Stimulated activated memory B cell treated with anti-CD40 and anti-IgM and Interleukin-4, amounts not matched to agents 10 μg/mL and 1 μg/mL and 100 μg/mL, for 72 hours (primary cell): Measurements from ENCODE around the gene TP73.
"Not testable (repeated sequence)": the region's sequence is repeated elsewhere in the genome, so short reads cannot be mapped to it uniquely, and the experiment has no call there.

Experiments
- ATAC-seq: fragments of 150-1000 bp; cut with Tn5 transposase; 2 replicates; pipeline ENCODE4 v1.10.0; 2021
- H3K27ac Mint-ChIP-seq: one replicate; pipeline ENCODE4 v1.8.0; 2022; ENCODE audit warnings: mild to moderate bottlenecking, mixed read lengths
- H3K27me3 Mint-ChIP-seq: one replicate; pipeline ENCODE4 v1.8.0; 2022; ENCODE audit warnings: mixed read lengths
- H3K36me3 Mint-ChIP-seq: one replicate; pipeline ENCODE4 v1.8.0; 2022; ENCODE audit warnings: mixed read lengths
- H3K4me1 Mint-ChIP-seq: one replicate; pipeline ENCODE4 v1.8.0; 2022; ENCODE audit warnings: mixed read lengths
- H3K4me3 Mint-ChIP-seq: one replicate; pipeline ENCODE4 v1.8.0; 2022; ENCODE audit warnings: mild to moderate bottlenecking, moderate library complexity, mixed read lengths
- H3K9me3 Mint-ChIP-seq: one replicate; pipeline ENCODE4 v1.8.0; 2022; ENCODE audit warnings: mixed read lengths

The TP73 gene

DNA sequence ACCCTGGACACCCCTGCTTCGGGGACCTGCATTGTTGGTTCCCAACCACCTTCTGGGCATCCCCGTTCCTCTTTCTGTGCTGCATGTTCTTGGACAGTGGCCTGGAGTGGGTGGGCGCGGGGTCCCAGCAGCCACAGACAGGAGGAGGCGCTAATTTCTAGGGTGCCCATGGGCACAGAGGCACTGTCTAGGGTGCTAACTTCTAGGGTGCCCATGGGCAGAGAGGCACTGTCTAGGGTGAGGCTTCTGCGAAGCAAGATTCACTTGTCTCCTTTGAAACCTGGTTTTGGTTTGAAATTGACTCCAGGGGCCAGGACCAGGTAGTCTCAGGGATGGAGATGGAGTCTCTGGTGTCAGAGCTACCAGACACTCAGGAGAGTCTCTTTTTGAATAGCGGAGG, 40.2 kb upstream of the TP73 start:
- Mint-ChIP-seq H3K27me3 (peaks cover 70% of the 10 kb centered on the region), H3K4me1 (peaks cover 14% of the 10 kb centered on the region), H3K4me3 (peak overlapping the region; percentile 73), H3K9me3 (no peaks in the 10 kb centered on the region), H3K27ac (no peak overlapping the region), H3K36me3 (no peaks in the 10 kb centered on the region)
- no peak for ATAC-seq

DNA sequence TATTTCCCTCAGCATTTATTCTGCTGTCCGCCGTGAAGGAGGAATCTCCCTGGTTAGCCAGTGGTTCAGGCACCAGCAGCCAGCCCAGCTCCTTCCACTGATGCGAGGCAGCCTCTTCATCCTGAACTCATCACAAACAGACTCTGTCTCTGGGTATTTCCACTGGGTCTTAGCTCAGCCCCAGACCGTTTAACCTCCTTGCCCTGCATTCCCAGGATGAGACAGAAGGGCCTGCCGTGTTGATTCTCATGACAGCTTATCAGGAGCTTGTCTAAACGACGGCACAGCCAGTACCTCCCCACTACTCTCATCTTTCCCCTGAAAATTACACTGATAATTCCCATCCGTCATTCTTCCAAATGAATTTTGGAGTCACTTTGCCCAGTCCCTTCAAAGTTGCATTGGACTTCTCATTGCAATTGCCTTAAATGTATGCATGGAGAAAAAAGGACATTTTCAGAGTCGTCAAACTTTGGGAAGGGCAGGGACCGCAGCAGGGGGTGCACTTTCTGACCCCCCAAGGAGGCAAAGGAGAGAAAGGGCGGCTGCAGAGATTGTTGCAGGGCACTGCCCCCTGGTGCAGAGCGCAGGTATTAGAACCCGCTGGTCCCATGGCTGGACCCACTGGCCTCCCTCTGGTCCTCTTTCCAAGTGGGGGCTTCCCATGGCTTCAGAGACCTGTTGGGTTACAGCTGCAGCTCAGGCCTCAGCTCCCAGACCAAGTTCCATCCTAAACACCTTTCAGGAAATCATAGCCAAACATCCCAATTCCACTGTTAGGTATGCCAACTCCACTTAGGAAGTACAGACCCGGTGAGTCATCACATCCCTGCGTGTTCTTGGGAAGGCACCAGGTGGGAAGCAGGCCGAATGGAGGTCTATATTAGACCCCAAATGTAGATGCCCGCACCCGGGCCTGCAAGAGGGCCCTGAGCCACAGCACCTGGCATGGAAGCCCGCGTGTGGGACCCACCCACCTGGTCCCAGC, 37.3 kb upstream of the TP73 start:
- H3K36me3 Mint-ChIP-seq, result no peaks in the 10 kb centered on the region
- peaks cover 56% of the 10 kb centered on the region for H3K27me3 Mint-ChIP-seq
- no peak overlapping the region for H3K27ac Mint-ChIP-seq
- no peak for ATAC-seq
- H3K4me3 Mint-ChIP-seq, result no peak overlapping the region
- H3K9me3 Mint-ChIP-seq, result no peaks in the 10 kb centered on the region
- H3K4me1 Mint-ChIP-seq, result peaks cover 22% of the 10 kb centered on the region

DNA sequence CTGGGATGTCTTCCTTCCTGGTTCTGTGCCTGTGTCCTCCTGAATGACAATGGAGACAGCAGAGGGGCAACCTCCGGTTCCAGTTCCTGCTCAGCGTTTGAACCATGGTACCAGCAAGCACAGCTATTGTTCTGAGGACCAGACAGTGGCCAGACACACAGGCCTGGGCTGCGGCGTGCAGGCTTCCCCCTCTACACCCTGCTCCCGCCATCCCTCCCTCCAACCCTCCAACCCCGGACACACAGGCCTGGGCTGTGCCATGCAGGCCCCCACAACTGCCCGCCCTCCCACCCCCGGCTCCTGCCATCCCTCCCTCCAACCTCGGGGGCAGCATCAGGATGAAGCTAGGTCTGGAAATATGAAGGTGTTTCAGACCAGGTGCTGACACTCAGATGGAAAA, 35.5 kb upstream of the TP73 start:
- Mint-ChIP-seq H3K4me3 (no peak overlapping the region), H3K9me3 (no peaks in the 10 kb centered on the region), H3K27ac (no peak overlapping the region), H3K4me1 (peaks cover 25% of the 10 kb centered on the region), H3K36me3 (no peaks in the 10 kb centered on the region), H3K27me3 (peaks cover 41% of the 10 kb centered on the region)
- ATAC-seq, result no peak

DNA sequence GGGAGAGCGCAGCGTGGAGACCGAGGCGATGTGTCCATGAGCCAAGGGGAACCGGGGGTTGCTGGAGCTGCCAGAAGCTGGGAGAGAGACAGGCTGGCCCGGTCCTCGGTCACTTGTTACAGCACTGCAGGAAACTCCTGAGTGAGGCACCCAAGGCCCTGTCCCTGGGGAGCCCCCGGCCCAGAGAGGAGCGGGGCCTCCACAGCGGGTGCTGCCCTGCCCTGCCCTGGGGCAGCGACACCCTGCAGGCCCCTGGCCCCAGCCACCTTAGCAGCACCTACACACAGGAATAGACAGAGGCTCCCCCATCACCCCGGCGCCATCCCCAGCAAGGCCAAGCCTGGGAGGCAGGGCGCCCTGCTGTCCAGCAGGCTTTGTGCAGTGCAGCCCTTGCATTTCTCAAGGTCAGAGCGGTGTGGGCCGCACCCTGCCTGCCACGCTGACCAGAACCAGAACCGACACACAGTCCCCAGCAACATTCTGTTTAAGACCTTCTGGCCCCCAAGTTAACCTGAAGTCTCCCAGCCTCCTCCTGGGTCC, 34.4 kb upstream of the TP73 start:
- no peak overlapping the region for H3K4me3 Mint-ChIP-seq
- peaks cover 25% of the 10 kb centered on the region for H3K4me1 Mint-ChIP-seq
- no peak overlapping the region for H3K27ac Mint-ChIP-seq
- H3K27me3 Mint-ChIP-seq, result peaks cover 34% of the 10 kb centered on the region
- H3K36me3 Mint-ChIP-seq, result no peaks in the 10 kb centered on the region
- no peaks in the 10 kb centered on the region for H3K9me3 Mint-ChIP-seq
- ATAC-seq, result no peak

DNA sequence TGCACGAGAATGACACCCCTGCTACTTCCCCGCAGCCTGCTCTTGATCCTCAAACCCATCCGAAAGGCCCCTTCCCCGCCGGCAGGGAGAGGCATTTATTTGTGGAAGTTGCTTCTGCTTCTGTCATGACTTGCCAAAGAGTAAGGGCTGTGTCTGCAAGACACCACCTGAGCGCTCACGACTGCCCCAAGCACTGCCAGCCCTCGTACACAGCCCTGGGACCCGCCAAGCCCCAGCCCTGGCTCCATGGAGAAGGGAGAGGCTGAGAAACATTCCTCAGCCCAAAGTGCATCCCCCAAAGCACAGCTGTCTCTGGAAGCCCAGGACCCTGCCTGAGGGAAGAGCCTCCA, 33.8 kb upstream of the TP73 start:
- no peak for ATAC-seq
- no peak overlapping the region for H3K4me3 Mint-ChIP-seq
- peaks cover 31% of the 10 kb centered on the region for H3K4me1 Mint-ChIP-seq
- H3K9me3 Mint-ChIP-seq, result no peaks in the 10 kb centered on the region
- peaks cover 28% of the 10 kb centered on the region for H3K27me3 Mint-ChIP-seq
- H3K27ac Mint-ChIP-seq, result no peak overlapping the region
- no peaks in the 10 kb centered on the region for H3K36me3 Mint-ChIP-seq

DNA sequence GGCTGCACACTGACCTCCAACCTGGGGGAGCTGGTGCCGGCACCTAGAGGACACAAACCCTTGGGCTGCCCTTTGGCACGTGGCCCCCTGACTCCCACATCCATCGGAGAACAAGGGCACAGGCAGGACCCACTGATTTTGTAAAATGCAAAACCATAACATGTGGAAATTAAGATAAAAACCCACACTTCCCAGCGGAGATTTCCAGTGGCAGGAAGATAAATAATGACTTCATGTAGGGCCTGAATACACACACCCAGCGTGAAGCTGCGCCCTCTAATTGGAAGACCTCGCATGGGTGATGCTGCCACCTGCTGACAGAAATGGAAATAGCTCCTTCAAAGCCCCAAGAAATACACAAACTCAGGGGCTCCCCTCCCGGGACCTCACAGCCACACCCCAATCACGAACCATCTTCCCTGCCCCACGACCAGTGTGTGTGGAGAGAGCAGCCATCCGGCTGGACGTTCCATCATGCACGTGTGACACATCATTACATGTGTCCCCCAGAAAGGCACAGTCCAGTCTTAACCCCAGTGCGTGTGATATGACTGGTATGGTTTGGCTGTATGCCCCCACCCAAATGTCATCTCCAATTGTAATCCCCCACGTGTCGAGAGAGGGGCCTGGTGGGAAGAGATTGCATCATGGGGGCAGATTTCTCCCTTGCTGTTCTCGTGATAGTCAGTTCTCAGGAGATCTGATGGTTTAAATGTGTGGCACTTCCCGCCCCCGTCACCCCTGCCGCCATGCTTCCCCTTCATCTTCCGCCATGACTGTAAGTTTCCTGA, 33.2 kb upstream of the TP73 start:
- no peak overlapping the region for H3K27ac Mint-ChIP-seq
- H3K4me1 Mint-ChIP-seq, result peaks cover 37% of the 10 kb centered on the region
- H3K9me3 Mint-ChIP-seq, result no peaks in the 10 kb centered on the region
- H3K4me3 Mint-ChIP-seq, result no peak overlapping the region
- no peaks in the 10 kb centered on the region for H3K36me3 Mint-ChIP-seq
- H3K27me3 Mint-ChIP-seq, result peaks cover 22% of the 10 kb centered on the region
- peak; percentile 83 for ATAC-seq

DNA sequence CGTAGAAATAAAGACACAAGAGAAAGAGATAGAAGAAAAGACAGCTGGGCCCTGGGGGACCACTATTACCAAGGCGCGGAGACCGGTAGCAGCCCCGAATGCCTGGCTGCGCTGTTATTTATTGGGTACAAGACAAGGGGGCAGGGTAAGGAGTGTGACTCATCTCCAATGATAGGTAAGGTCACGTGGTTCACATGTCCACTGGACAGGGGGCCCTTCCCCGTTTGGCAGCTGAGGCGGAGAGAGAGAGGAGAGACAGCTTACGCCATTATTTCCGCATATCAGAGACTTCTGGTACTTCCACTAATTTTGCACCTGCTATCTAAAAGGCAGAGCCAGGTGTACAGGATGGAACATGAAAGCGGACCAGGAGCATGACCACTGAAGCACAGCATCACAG, 31.6 kb upstream of the TP73 start:
- Mint-ChIP-seq H3K36me3 (no peaks in the 10 kb centered on the region), H3K27ac (no peak overlapping the region), H3K9me3 (no peaks in the 10 kb centered on the region), H3K4me3 (no peak overlapping the region), H3K27me3 (peaks cover 6% of the 10 kb centered on the region), H3K4me1 (peaks cover 46% of the 10 kb centered on the region)
- ATAC-seq, result no peak

DNA sequence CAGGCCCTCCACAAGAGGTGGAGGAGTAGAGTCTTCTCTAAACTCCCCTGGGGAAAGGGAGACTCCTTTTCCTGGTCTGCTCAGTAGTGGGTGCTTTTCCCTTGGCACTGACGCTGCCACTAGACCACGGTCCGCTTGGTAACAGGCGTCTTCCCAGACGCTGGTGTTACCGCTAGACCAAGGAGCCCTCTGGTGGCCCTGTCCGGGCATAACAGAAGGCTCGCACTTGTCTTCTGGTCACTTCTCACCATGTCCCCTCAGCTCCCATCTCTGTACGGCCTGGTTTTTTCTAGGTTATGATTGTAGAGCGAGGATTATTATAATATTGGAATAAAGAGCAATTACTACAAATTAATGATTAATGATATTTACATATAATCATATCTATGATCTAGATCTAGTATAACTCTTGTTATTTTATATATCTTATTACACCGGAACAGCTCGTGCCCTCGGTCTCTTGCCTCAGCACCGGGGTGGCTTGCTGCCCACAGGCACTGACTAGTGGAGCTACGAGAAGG, 31.1 kb upstream of the TP73 start:
- ATAC-seq, H3K4me3 Mint-ChIP-seq, H3K9me3 Mint-ChIP-seq, H3K27me3 Mint-ChIP-seq, H3K36me3 Mint-ChIP-seq, H3K27ac Mint-ChIP-seq: not testable (repeated sequence)
- H3K4me1 Mint-ChIP-seq, result peaks cover 51% of the 10 kb centered on the region

DNA sequence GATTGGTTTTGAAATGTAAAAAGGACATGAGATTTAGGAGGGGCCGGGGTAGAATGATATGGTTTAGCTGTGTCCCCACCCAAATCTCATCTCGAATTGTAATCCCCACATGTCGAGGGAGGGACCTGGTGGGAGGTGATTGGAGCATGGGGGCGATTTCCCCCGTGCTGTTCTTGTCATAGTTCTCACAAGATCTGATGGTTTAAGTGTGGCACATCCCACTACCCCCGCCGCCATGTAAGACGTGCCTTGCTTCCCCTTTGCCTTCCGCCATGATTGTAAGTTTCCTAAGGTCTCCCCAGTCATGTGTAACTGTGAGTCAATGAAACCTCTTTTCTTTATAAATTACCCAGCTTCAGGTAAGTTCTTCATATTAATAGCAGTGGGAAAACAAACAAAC, 30.2 kb upstream of the TP73 start:
- H3K4me1 Mint-ChIP-seq, result peaks cover 53% of the 10 kb centered on the region
- not testable (repeated sequence) for H3K4me3 Mint-ChIP-seq, H3K27me3 Mint-ChIP-seq, H3K36me3 Mint-ChIP-seq, H3K9me3 Mint-ChIP-seq, ATAC-seq, H3K27ac Mint-ChIP-seq

DNA sequence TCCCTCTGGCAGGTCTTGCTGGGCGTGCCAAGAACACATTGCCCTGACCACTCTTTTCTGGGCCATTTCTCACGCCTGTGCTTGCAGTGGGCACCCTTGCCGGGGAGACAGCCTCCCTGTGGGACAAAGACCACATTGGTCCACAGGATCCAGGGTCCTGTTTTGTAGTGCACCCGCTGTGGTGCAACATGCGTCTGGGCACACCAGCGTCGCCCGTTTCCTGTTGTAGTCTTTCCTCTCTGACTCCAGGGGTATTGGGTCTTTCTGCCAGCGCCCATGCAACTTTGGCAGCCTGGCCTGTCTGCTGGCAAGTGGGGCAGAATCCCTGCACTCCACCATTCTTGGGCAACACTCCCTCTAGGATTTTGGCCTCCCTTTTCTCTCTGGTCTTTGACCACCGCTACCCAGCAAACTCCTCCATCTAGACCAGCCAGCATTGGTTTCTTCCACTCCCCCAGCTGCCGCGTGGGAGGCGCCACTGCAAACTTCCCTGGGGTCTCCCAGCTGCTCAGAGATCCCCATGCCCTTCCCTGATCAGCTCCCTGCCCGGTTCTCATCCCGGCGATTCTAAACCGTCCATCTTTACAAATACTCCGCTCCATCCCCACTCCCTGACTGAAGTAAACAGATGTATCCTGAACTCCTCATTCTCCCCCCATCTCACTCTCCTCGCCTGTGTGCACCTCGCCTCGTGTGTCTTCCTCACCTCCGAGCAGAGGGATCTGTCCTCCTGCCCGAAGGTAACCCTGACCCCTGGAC, 28.7 kb upstream of the TP73 start:
- Mint-ChIP-seq H3K4me3 (peak overlapping the region; percentile 87), H3K4me1 (peaks cover 53% of the 10 kb centered on the region), H3K9me3 (no peaks in the 10 kb centered on the region), H3K36me3 (peaks cover 4% of the 10 kb centered on the region), H3K27me3 (no peaks in the 10 kb centered on the region), H3K27ac (peak overlapping the region; percentile 83)
- no peak for ATAC-seq

DNA sequence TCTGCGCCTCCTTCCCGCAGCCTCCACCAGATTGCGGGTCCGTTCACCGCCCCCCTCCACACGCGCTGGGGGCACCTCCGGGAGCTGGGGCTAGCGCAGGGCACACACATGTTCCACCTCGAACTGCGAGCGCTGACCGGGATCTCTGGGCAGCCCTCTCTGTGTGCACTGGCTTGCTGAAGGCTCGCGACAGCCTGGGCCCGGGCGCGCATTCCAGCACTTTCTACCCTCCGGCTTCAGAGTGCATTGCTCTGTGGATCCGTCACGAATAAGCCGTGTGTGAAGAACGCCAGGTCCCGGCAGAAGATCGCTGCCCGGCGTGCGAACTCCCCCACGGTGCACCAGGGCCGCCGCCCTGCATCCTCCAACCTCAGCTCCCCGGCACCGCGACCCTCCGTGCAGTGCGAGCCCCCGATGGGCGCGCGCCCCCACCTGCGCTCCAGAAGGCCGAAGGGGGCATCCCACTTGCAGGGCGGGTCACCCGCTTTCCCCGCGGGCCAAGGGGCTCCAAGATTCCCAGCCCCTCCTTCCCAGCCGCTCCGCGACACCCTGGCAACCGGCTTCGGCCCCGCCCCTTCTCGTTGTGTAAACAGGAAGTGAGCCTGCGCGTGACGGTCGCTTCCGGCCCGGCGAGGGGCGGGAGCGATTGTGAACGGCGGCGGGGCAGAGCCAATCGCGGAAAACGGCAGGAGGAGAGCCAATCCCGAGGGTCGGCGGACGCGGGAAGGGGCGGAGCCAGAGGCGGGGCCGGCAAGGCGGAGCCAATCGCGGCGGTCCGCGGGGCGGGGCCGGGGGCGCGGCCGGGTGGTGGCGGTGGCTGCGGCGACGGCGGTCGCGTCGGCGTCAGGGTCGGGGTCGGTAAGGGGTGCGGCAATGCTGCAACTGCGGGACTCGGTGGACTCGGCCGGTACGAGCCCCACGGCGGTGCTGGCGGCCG, 27.8 kb upstream of the TP73 start, which contains the start of gene TPRG1L:
TSS of gene TPRG1L (plus strand) at position 816 of the 937 bp plus-strand sequence. CDS start at position 874, 58 bp downstream.
- no peaks in the 10 kb centered on the region for H3K27me3 Mint-ChIP-seq
- H3K4me3 Mint-ChIP-seq, result peak within 1 kb of the TSS; percentile 87
- peak within 1 kb of the TSS; percentile 83 for H3K27ac Mint-ChIP-seq
- H3K4me1 Mint-ChIP-seq, result peaks cover 47% of the 10 kb centered on the region
- H3K9me3 Mint-ChIP-seq, result no peaks in the 10 kb centered on the region
- peaks cover 8% of the 10 kb centered on the region for H3K36me3 Mint-ChIP-seq
- ATAC-seq, result peak; percentile 98

DNA sequence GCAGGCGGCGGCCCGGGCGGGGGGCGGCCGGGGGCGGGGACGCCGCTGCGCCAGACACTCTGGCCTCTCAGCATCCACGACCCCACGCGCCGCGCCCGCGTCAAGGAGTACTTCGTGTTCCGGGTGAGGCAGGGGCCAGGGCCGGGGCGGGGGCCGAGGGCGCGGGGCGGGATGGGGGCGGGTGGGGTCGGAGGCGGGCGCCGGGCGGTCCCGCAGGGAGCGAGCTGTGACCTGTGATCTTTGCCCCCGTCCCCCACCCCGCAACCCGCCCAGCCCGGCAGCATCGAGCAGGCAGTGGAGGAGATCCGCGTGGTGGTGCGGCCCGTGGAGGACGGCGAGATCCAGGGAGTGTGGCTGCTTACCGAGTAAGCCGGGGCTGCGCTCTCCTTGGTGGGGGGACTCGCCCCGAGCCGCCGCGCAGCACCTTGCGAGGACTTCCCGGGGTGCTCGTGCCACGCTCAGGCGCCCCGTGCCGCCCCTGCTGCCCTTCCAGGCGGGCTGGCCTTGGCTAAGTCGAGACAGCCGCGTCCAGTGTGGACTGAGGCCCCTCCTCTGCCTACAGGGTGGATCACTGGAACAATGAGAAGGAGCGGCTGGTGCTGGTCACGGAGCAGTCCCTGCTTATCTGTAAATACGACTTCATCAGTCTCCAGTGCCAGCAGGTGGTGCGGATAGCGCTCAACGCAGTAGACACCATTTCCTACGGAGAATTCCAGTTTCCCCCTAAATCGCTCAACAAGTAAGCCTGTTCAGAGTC, 27.0 kb upstream of the TP73 start:
- no peaks in the 10 kb centered on the region for H3K9me3 Mint-ChIP-seq
- peak overlapping the region; percentile 87 for H3K4me3 Mint-ChIP-seq
- ATAC-seq, result no peak
- H3K27ac Mint-ChIP-seq, result peak overlapping the region; percentile 83
- H3K36me3 Mint-ChIP-seq, result peaks cover 16% of the 10 kb centered on the region
- H3K27me3 Mint-ChIP-seq, result no peaks in the 10 kb centered on the region
- peaks cover 49% of the 10 kb centered on the region for H3K4me1 Mint-ChIP-seq

DNA sequence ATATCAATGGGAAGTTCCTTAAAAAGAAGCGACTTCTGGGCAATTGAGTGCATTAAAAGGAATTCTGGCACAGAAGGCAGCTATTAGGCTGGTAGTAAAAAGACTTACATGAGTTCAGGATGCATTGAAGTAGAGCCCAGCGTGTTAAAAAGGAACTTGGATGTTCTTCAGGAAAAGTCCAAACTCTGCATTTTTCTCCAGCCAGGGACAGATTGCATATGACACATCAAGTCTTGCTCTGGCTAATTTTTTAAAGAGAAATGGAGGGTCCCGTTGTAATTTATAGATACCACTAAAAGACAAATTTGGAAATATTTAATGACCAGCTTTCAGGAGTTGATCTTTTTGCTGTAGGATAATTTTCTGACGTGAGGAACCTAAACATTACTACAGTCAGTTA, 26.3 kb upstream of the TP73 start:
- peaks cover 48% of the 10 kb centered on the region for H3K4me1 Mint-ChIP-seq
- H3K9me3 Mint-ChIP-seq, result no peaks in the 10 kb centered on the region
- no peak overlapping the region for H3K27ac Mint-ChIP-seq
- H3K36me3 Mint-ChIP-seq, result peaks cover 19% of the 10 kb centered on the region
- no peaks in the 10 kb centered on the region for H3K27me3 Mint-ChIP-seq
- peak overlapping the region; percentile 87 for H3K4me3 Mint-ChIP-seq
- no peak for ATAC-seq
